ENCODE measurements around the gene ATG16L1. TPM values are rescaled to one million over a fixed set of nuclear protein-coding genes. Genes with fewer than 3 reads are reported as not detected.

Gene ATG16L1
- total RNA-seq, 2 donors from 2014 or later, result 12.8 to 16.7 TPM

Other genes starting within 250 kb of the ATG16L1 start
- 1 to 10 TPM; 1.4 to 4.8 TPM for gene NGEF, start 238.4 kb upstream of the ATG16L1 start, total RNA-seq
- not detected for gene NEU2, start 219.0 kb upstream of the ATG16L1 start, total RNA-seq
- 1 to 10 TPM; 2.9 to 7.0 TPM for gene INPP5D, start 191.3 kb upstream of the ATG16L1 start, total RNA-seq
- gene SAG, start 56.1 kb downstream of the ATG16L1 start, total RNA-seq, result 1 to 10 TPM in 1 of 2 donors, not detected in 1; 2.9 TPM
- 10 to 100 TPM; 18.4 to 40.1 TPM for gene DGKD, start 102.8 kb downstream of the ATG16L1 start, total RNA-seq

Data from right atrium auricular region (tissue), 2 donors.